Heart left ventricle (tissue), 13 donors: ENCODE data around the gene RPL12.

Experiments
- POLR2A ChIP-seq, 2 donors: fragments of 450-650 bp; IDR thresholded peaks; one replicate each; pipeline ENCODE4 v1.6.1; 2017; ENCODE audit warnings: antibody characterized with exemption in 2 of 2, mild to moderate bottlenecking in 2 of 2, moderate library complexity in 2 of 2
- TF ChIP-seq, protein P1 (sequence below), 12 donors: fragments of 200-600 bp; sonication (generic) in 4 of 12; IDR thresholded peaks; one replicate each; pipeline versions ENCODE4 v1.5.0 to v1.8.0; 2018 to 2022; ENCODE audit warnings: antibody characterized with exemption in 12 of 12, mild to moderate bottlenecking in 5 of 12
- donor health status: ischemic (EF 13 %, LVEDD 7.1; RV severe dilation, severe dysfunction).
- donor health status: DM: no; HTN: yes; CAD: no.
- donor health status: DM: no; HTN: no; CAD: no.
- donor health status: ischemic (EF 25% LVEDD 6.9; RV normal size, moderate dysfunction).
- donor health status: ischemic (EF 25% LVEDD 5.7; RV mildly dilated, moderate dysfunction).
- donor health status: ischemic (EF 35%, LVEDD 5.7; RV mildly dilated, moderate dysfunction).
- donor health status: nonischemic (EF 11% LVEDD 7.7; RV severe dilation, severe dysfunction).
- donor health status: DM: yes; HTN: yes; CAD: no.
- donor health status: PGD.
- donor health status: ischemic (EF 29% LVEDD 5.4; RV normal size, mild dysfunction).
- donor health status: nonischemic (EF 23%, LVEDD 6.1; RV moderate dilation, normal function).

- TF ChIP-seq, protein P1, sequence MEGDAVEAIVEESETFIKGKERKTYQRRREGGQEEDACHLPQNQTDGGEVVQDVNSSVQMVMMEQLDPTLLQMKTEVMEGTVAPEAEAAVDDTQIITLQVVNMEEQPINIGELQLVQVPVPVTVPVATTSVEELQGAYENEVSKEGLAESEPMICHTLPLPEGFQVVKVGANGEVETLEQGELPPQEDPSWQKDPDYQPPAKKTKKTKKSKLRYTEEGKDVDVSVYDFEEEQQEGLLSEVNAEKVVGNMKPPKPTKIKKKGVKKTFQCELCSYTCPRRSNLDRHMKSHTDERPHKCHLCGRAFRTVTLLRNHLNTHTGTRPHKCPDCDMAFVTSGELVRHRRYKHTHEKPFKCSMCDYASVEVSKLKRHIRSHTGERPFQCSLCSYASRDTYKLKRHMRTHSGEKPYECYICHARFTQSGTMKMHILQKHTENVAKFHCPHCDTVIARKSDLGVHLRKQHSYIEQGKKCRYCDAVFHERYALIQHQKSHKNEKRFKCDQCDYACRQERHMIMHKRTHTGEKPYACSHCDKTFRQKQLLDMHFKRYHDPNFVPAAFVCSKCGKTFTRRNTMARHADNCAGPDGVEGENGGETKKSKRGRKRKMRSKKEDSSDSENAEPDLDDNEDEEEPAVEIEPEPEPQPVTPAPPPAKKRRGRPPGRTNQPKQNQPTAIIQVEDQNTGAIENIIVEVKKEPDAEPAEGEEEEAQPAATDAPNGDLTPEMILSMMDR (IDR thresholded peaks at IDR 0.05): no peak
- TF ChIP-seq POLR2A (IDR thresholded peaks at IDR 0.05): no peak
These were observed 34.8 kb upstream of the RPL12 start for GRCh38 chr9:127485995-127486394.
